A549 (cell line): ENCODE data around the gene SCAMP3.

Source experiments
- MYC ChIP-seq: IDR thresholded peaks from 2 replicates; pipeline ENCODE4 v1.6.1; 2012; ENCODE audit warnings: mild to moderate bottlenecking, inconsistent platforms, low read length, improper control_type of control experiment, borderline replicate concordance
- POLR2A ChIP-seq: IDR thresholded peaks from 2 replicates; pipeline ENCODE4 v1.6.1; 2012; ENCODE audit warnings: mild to moderate bottlenecking, low read length

- TF ChIP-seq MYC (no peak), POLR2A (no peak)
These were observed 1.9 kb downstream of the SCAMP3 start for GRCh38 chr1:155260276-155260675.
